Measurements from ENCODE around the gene PHF24.
"Not testable (repeated sequence)": the region's sequence is repeated elsewhere in the genome, so short reads cannot be mapped to it uniquely, and the experiment has no call there.

The PHF24 gene

GRCh38 chr9:35001803-35002502, 43.9 kb downstream of the PHF24 start:
- DNase-seq (ENCODE audit: extremely low read depth, insufficient read length), result peak; percentile 29
- TF ChIP-seq CTCF (IDR thresholded peaks at IDR 0.05; ENCODE audit: insufficient read depth, low read length, poor library complexity, severe bottlenecking), result no peak
- Histone ChIP-seq H3K4me3 (replicated peaks; ENCODE audit: low read depth, low read length) (no peak overlapping the region), H3K36me3 (ENCODE audit: control insufficient read depth, insufficient read depth, low read length) (peaks cover 6% of the 10 kb centered on the region), H3K27me3 (replicated peaks; ENCODE audit: control insufficient read depth, insufficient read depth, low read length) (no peaks in the 10 kb centered on the region)

- H3K27me3 ChIP-seq (replicated peaks; ENCODE audit: control insufficient read depth, insufficient read depth, low read length), result no peaks in the 10 kb centered on the region
- no peak for TF ChIP-seq CTCF (IDR thresholded peaks at IDR 0.05; ENCODE audit: insufficient read depth, low read length, poor library complexity, severe bottlenecking)
- no peak overlapping the region for H3K4me3 ChIP-seq (replicated peaks; ENCODE audit: low read depth, low read length)
- peaks cover 3% of the 10 kb centered on the region for H3K36me3 ChIP-seq (ENCODE audit: control insufficient read depth, insufficient read depth, low read length)
- no peak for DNase-seq (ENCODE audit: extremely low read depth, insufficient read length)
Observed at GRCh38 chr9:35002623-35003022, 44.5 kb downstream of the PHF24 start.

GRCh38 chr9:35004299-35004698, 46.2 kb downstream of the PHF24 start:
- H3K4me3 ChIP-seq (replicated peaks; ENCODE audit: low read depth, low read length); H3K36me3 ChIP-seq (ENCODE audit: control insufficient read depth, insufficient read depth, low read length); DNase-seq (ENCODE audit: extremely low read depth, insufficient read length); H3K27me3 ChIP-seq (replicated peaks; ENCODE audit: control insufficient read depth, insufficient read depth, low read length): not testable (repeated sequence)

- no peak overlapping the region for H3K4me3 ChIP-seq (replicated peaks; ENCODE audit: low read depth, low read length)
- TF ChIP-seq CTCF (IDR thresholded peaks at IDR 0.05; ENCODE audit: insufficient read depth, low read length, poor library complexity, severe bottlenecking), result no peak
- DNase-seq (ENCODE audit: extremely low read depth, insufficient read length), result no peak
- no peaks in the 10 kb centered on the region for H3K36me3 ChIP-seq (ENCODE audit: control insufficient read depth, insufficient read depth, low read length)
- no peaks in the 10 kb centered on the region for H3K27me3 ChIP-seq (replicated peaks; ENCODE audit: control insufficient read depth, insufficient read depth, low read length)
Observed at GRCh38 chr9:35010351-35010958, 52.4 kb downstream of the PHF24 start.

GRCh38 chr9:35014517-35014916, 56.4 kb downstream of the PHF24 start:
- TF ChIP-seq CTCF (IDR thresholded peaks at IDR 0.05; ENCODE audit: insufficient read depth, low read length, poor library complexity, severe bottlenecking), result no peak
- Histone ChIP-seq H3K36me3 (ENCODE audit: control insufficient read depth, insufficient read depth, low read length) (no peaks in the 10 kb centered on the region), H3K4me3 (replicated peaks; ENCODE audit: low read depth, low read length) (no peak overlapping the region), H3K27me3 (replicated peaks; ENCODE audit: control insufficient read depth, insufficient read depth, low read length) (no peaks in the 10 kb centered on the region)
- DNase-seq (ENCODE audit: extremely low read depth, insufficient read length), result no peak

GRCh38 chr9:35023443-35023842, 65.4 kb downstream of the PHF24 start:
- not testable (repeated sequence) for H3K4me3 ChIP-seq (replicated peaks; ENCODE audit: low read depth, low read length); H3K27me3 ChIP-seq (replicated peaks; ENCODE audit: control insufficient read depth, insufficient read depth, low read length)

More at GRCh38 chr9:35023443-35023842, 65.4 kb downstream of the PHF24 start:
- DNase-seq (ENCODE audit: extremely low read depth, insufficient read length); H3K36me3 ChIP-seq (ENCODE audit: control insufficient read depth, insufficient read depth, low read length): not testable (repeated sequence)
